IPS-NIHi7 (cell line): ENCODE results near the gene DYNC1LI2.
"Not testable (repeated sequence)": the region's sequence is repeated elsewhere in the genome, so short reads cannot be mapped to it uniquely, and the experiment has no call there.

Experiments
- DNase-seq: peaks from one replicate; pipeline ENCODE4 v3.0.0; 2012; ENCODE audit warnings: mixed read lengths; ENCODE audit errors: extremely low spot score

DYNC1LI2 gene

GRCh38 chr16:66751303-66751991, at the start of gene DYNC1LI2:
Gene DYNC1LI2, minus strand, starts transcription at chr16:66751609. Its CDS starts 18 bp downstream, at chr16:66751591.
- DNase-seq, result peak; percentile 98

GRCh38 chr16:66800856-66801255, 49.4 kb upstream of the DYNC1LI2 start:
- DNase-seq, result peak; percentile 9

- no peak for DNase-seq
These were observed 46.8 kb upstream of the DYNC1LI2 start for GRCh38 chr16:66798161-66798560.

- DNase-seq, result not testable (repeated sequence)
These were observed 42.6 kb upstream of the DYNC1LI2 start for GRCh38 chr16:66793984-66794383.

- no peak for DNase-seq
These were observed 38.8 kb upstream of the DYNC1LI2 start for GRCh38 chr16:66790130-66790733.

- no peak for DNase-seq
These were observed 36.0 kb upstream of the DYNC1LI2 start for GRCh38 chr16:66787427-66787826.

- DNase-seq, result peak; percentile 13
These were observed 35.1 kb upstream of the DYNC1LI2 start for GRCh38 chr16:66786551-66786950.

- DNase-seq, result no peak
These were observed 25.0 kb upstream of the DYNC1LI2 start for GRCh38 chr16:66776457-66776856.

GRCh38 chr16:66774981-66775380, 23.6 kb upstream of the DYNC1LI2 start:
- DNase-seq, result no peak

- DNase-seq, result no peak
These were observed 6.7 kb upstream of the DYNC1LI2 start for GRCh38 chr16:66758086-66758485.

- DNase-seq, result no peak
These were observed 3.4 kb upstream of the DYNC1LI2 start for GRCh38 chr16:66754819-66755218.

GRCh38 chr16:66754211-66754610, 2.8 kb upstream of the DYNC1LI2 start:
- DNase-seq, result no peak

GRCh38 chr16:66752958-66753357, 1.5 kb upstream of the DYNC1LI2 start:
- no peak for DNase-seq

- no peak for DNase-seq
These were observed 970 bp upstream of the DYNC1LI2 start for GRCh38 chr16:66752379-66752778.

GRCh38 chr16:66751992-66752322, 548 bp upstream of the DYNC1LI2 start:
- no peak for DNase-seq

GRCh38 chr16:66751053-66751302, 431 bp downstream of the DYNC1LI2 start:
- DNase-seq, result peak; percentile 61

GRCh38 chr16:66750279-66751052, 943 bp downstream of the DYNC1LI2 start:
- no peak for DNase-seq

GRCh38 chr16:66746682-66747081, 4.7 kb downstream of the DYNC1LI2 start:
- no peak for DNase-seq

- DNase-seq, result no peak
These were observed 5.4 kb downstream of the DYNC1LI2 start for GRCh38 chr16:66746048-66746447.

- no peak for DNase-seq
These were observed 9.2 kb downstream of the DYNC1LI2 start for GRCh38 chr16:66741950-66742808.

- DNase-seq, result no peak
These were observed 10.1 kb downstream of the DYNC1LI2 start for GRCh38 chr16:66741169-66741900.

GRCh38 chr16:66740533-66740932, 10.9 kb downstream of the DYNC1LI2 start:
- DNase-seq, result no peak
